Heart left ventricle (tissue), 16 donors: ENCODE data around the gene ZBTB7C. TPM values are rescaled to one million over a fixed set of nuclear protein-coding genes. Genes with fewer than 3 reads are reported as not detected.

Experiments used
- ATAC-seq, 4 donors: fragments of 200-7000 bp; cut with Tn5 transposase; one replicate each; pipeline ENCODE4 v1.9.1; 2020 to 2022; ENCODE audit warnings: moderate library complexity in 4 of 4, mild to moderate bottlenecking in 3 of 4, moderate number of reproducible peaks in 1 of 4
- DNase-seq, 5 donors: peaks; one replicate each; pipeline ENCODE4 v3.0.0-alpha.2; 2020
- H3K27ac ChIP-seq, 12 donors: fragments of 200-600 bp; sonication (generic) in 4 of 12; one replicate each; pipeline versions ENCODE4 v1.5.0 to v1.8.0; 2016 to 2022; ENCODE audit warnings: mild to moderate bottlenecking in 2 of 12
- H3K27me3 ChIP-seq, 9 donors: fragments of 200-600 bp; sonication (generic) in 2 of 9; one replicate each; pipeline versions ENCODE4 v1.5.1 to v1.8.0; 2016 to 2022; ENCODE audit warnings: mild to moderate bottlenecking in 3 of 9
- H3K36me3 ChIP-seq, 9 donors: fragments of 200-600 bp; sonication (generic) in 2 of 9; one replicate each; pipeline versions ENCODE4 v1.5.0 to v1.8.0; 2018 to 2022; ENCODE audit warnings: mild to moderate bottlenecking in 2 of 9
- H3K4me1 ChIP-seq, 12 donors: fragments of 200-600 bp; sonication (generic) in 4 of 12; one replicate each; pipeline versions ENCODE4 v1.5.0 to v1.8.0; 2016 to 2022; ENCODE audit warnings: mild to moderate bottlenecking in 3 of 12
- H3K4me3 ChIP-seq, 12 donors: fragments of 200-600 bp; sonication (generic) in 4 of 12; one replicate each; pipeline versions ENCODE4 v1.5.0 to v1.8.0; 2017 to 2022; ENCODE audit warnings: mild to moderate bottlenecking in 9 of 12, moderate library complexity in 4 of 12
- H3K9me3 ChIP-seq, 12 donors: fragments of 200-600 bp; sonication (generic) in 4 of 12; one replicate each; pipeline versions ENCODE4 v1.5.0 to v1.8.0; 2016 to 2022; ENCODE audit warnings: mild to moderate bottlenecking in 1 of 12
- POLR2A ChIP-seq, 2 donors: fragments of 450-650 bp; IDR thresholded peaks; one replicate each; pipeline ENCODE4 v1.6.1; 2017; ENCODE audit warnings: antibody characterized with exemption in 2 of 2, mild to moderate bottlenecking in 2 of 2, moderate library complexity in 2 of 2
- WGBS, 4 donors: extraction: QIAGEN DNeasy Blood & Tissue Kit in 2 of 4; methylation state at CpG; one replicate each; pipeline versions ENCODE4 v1.1.5 to v1.1.7; 2013 to 2018; 5-methylcytosine and 5-hydroxymethylcytosine counted together
- intact Hi-C, 10 donors: fragments of 100-400 bp; cut with DNase I; formaldehyde crosslinking; loops; one replicate each; pipeline versions ENCODE4 v1.11.1 to v1.14.2; 2022
- polyA plus RNA-seq, 2 donors: library from polyadenylated mRNA; stranded (reverse); fragments of 200-250 nt; gene quantifications; one replicate each; pipeline ENCODE4 v1.2.3, GENCODE V29; 2013
- total RNA-seq, 9 donors: library from RNA; depleted of rRNA in 2 of 9; stranded (reverse); fragments of >200 nt in 2 of 9; fragmentation: NEBNext Ultra II Directional in 3 of 9; extraction: Animal tissue kit (Norgen Biotek cat#: 25700) in 3 of 9; gene quantifications; one replicate each; pipeline versions ENCODE4 v1.1.0 to v1.2.4, GENCODE V29; 2016 to 2023
- TF ChIP-seq, protein P1 (sequence below), 12 donors: fragments of 200-600 bp; sonication (generic) in 4 of 12; IDR thresholded peaks; one replicate each; pipeline versions ENCODE4 v1.5.0 to v1.8.0; 2018 to 2022; ENCODE audit warnings: antibody characterized with exemption in 12 of 12, mild to moderate bottlenecking in 5 of 12
- donor health status: ischemic (EF 13 %, LVEDD 7.1; RV severe dilation, severe dysfunction).
- donor health status: healthy with polysubstance abuse.
- donor health status: DM: no; HTN: yes; CAD: no.
- donor health status: DM: no; HTN: no; CAD: no.
- donor health status: ischemic (EF 25% LVEDD 6.9; RV normal size, moderate dysfunction).
- donor health status: ischemic (EF 25% LVEDD 5.7; RV mildly dilated, moderate dysfunction).
- donor health status: healthy.
- donor health status: DM: yes; HTN: yes; CAD: no.
- donor health status: ischemic (EF 35%, LVEDD 5.7; RV mildly dilated, moderate dysfunction).
- donor health status: nonischemic (EF 11% LVEDD 7.7; RV severe dilation, severe dysfunction).
- donor health status: DM: yes; HTN: yes; CAD: no.
- donor health status: PGD.
- donor health status: ischemic (EF 29% LVEDD 5.4; RV normal size, mild dysfunction).
- donor health status: nonischemic (EF 23%, LVEDD 6.1; RV moderate dilation, normal function).

Gene ZBTB7C
- total and polyA plus RNA-seq, 11 donors = 0.68 to 7.5 (median 2.3) TPM

DNA sequence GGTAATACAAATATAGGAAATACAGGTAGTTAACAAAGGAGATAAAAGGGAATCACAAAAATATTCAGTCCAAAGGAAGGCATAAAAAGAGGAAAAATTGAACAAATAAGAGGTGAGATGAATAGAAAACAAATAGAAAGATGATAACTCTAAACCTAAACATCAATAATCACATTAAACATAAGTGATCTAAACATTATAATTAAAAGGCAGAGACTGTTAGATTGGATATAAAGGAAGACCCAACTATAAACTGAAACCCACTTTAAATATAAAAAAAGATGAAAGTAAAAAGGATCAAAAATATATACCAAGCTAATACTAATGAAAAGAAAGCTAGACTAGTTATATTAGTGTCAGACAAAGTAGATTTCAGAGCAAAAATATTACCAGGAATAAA is 152.3 kb downstream of the ZBTB7C start:
- TF ChIP-seq, protein P1, sequence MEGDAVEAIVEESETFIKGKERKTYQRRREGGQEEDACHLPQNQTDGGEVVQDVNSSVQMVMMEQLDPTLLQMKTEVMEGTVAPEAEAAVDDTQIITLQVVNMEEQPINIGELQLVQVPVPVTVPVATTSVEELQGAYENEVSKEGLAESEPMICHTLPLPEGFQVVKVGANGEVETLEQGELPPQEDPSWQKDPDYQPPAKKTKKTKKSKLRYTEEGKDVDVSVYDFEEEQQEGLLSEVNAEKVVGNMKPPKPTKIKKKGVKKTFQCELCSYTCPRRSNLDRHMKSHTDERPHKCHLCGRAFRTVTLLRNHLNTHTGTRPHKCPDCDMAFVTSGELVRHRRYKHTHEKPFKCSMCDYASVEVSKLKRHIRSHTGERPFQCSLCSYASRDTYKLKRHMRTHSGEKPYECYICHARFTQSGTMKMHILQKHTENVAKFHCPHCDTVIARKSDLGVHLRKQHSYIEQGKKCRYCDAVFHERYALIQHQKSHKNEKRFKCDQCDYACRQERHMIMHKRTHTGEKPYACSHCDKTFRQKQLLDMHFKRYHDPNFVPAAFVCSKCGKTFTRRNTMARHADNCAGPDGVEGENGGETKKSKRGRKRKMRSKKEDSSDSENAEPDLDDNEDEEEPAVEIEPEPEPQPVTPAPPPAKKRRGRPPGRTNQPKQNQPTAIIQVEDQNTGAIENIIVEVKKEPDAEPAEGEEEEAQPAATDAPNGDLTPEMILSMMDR (IDR thresholded peaks at IDR 0.05) = no peak
- no peak for TF ChIP-seq POLR2A (IDR thresholded peaks at IDR 0.05)
- H3K9me3 ChIP-seq = peaks cover 0 to 27% (median 7%) of the 10 kb centered on the region in 12 donors
- H3K27me3 ChIP-seq = no peaks in the 10 kb centered on the region
- no peak overlapping the region for H3K4me3 ChIP-seq
- ATAC-seq (no peak), DNase-seq (no peak)
- no peak overlapping the region for H3K27ac ChIP-seq
- intact Hi-C loops = no loop called here
- no peaks in the 10 kb centered on the region for H3K4me1 ChIP-seq
- H3K36me3 ChIP-seq = no peaks in the 10 kb centered on the region

DNA sequence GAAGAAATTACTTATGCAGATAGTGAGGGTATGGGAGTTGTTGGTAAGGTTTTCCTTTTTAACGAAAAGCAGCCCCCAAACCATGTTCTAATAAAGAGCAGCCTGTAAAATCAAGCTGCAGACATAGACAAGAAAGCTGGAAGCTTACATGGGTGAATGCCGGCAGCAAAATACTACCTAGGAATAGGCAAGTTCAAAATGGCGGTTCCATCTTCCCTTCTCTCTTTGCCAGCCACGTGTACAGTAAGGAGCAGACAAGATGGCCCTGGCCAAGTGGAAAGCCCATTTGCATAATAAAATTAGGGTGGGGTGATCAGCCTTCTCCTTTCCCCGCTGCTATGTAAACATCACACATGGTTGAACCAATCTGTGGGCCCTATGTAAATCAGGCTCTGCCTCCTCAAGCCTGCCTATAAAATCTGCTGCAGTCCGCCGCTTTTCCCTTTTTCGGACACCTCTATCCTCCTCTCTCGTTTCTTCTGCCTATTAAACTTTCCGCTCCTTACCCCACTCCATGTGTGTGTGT is 155.0 kb downstream of the ZBTB7C start:
- no peak for TF ChIP-seq POLR2A (IDR thresholded peaks at IDR 0.05)
- TF ChIP-seq, protein P1 (IDR thresholded peaks at IDR 0.05) = no peak
- no peaks in the 10 kb centered on the region for H3K4me1 ChIP-seq
- no peak overlapping the region for H3K27ac ChIP-seq
- DNase-seq (no peak), ATAC-seq (no peak)
- peaks cover 0 to 27% (median 7%) of the 10 kb centered on the region in 12 donors for H3K9me3 ChIP-seq
- H3K4me3 ChIP-seq = no peak overlapping the region
- no peaks in the 10 kb centered on the region for H3K27me3 ChIP-seq
- H3K36me3 ChIP-seq = no peaks in the 10 kb centered on the region
- intact Hi-C loops = no loop called here
- WGBS, 4 donors = 90 to 93% (median 91%) methylated on average over 10 of the region's 10 CpGs

DNA sequence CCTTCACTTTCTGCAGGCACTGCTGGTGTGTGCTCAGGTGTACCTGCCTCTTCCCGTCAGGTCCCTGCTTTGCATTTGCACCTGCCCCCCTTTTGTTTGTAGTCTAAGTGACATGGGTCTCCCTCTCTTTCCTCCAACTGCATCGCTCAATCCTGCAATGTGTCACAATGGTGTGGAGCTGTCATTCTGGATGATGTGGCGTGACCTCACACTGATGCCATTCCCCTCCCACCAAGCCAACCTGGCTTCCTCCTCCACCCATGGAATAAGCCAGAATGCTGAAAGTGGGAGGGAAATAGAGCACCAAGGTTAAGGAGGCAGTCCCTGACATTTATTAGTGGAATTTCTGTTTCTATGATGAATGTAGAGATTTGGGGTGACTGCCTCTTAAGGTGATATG is 156.7 kb downstream of the ZBTB7C start:
- H3K36me3 ChIP-seq = no peaks in the 10 kb centered on the region
- intact Hi-C loops = no loop called here
- no peak overlapping the region for H3K4me3 ChIP-seq
- TF ChIP-seq POLR2A (IDR thresholded peaks at IDR 0.05) = no peak
- TF ChIP-seq, protein P1 (IDR thresholded peaks at IDR 0.05) = no peak
- ATAC-seq = no peak
- H3K27me3 ChIP-seq = no peaks in the 10 kb centered on the region
- no peak for DNase-seq
- no peak overlapping the region for H3K27ac ChIP-seq
- H3K9me3 ChIP-seq = peaks cover 0 to 20% (median 7%) of the 10 kb centered on the region in 12 donors
- 90 to 100% (median 95%) methylated on average over 3 of the region's 3 CpGs for WGBS, 4 donors
- no peaks in the 10 kb centered on the region for H3K4me1 ChIP-seq

DNA sequence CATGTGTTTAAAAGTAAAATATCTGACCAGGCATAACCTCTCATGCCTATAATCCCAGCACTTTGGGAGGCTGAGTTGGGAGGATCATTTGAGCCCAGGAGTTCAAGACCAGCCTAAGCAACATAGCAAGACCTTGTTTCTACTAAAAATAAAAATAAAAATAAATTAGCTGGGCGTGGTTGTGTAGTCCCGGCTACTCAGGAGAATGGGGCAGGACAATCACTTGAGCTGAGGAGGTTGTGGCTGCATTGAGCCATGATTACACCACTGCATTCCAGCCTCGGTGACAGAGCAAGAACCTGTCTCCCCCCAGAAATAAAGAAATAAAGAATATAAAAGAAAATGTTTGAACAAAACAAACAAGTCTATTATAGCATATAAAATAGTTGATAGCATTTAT is 158.3 kb downstream of the ZBTB7C start:
- intact Hi-C loops = no loop called here

More for the DNA sequence above, 158.3 kb downstream of the ZBTB7C start:
- WGBS, 4 donors = 77 to 84% (median 80%) methylated on average over 3 of the region's 3 CpGs
- no peaks in the 10 kb centered on the region for H3K36me3 ChIP-seq
- TF ChIP-seq, protein P1 (IDR thresholded peaks at IDR 0.05) = no peak
- TF ChIP-seq POLR2A (IDR thresholded peaks at IDR 0.05) = no peak
- no peak overlapping the region for H3K27ac ChIP-seq
- no peak overlapping the region for H3K4me3 ChIP-seq
- H3K27me3 ChIP-seq = no peaks in the 10 kb centered on the region
- no peaks in the 10 kb centered on the region for H3K4me1 ChIP-seq
- peaks cover 0 to 5% (median 0%) of the 10 kb centered on the region in 12 donors for H3K9me3 ChIP-seq
- ATAC-seq (no peak), DNase-seq (no peak)
